Peyer's patch (tissue), 4 donors: ENCODE results near the gene UBE2E1.

ENCODE experiments used
- POLR2A ChIP-seq, 2 donors: fragments of 450-650 bp; IDR thresholded peaks; one replicate each; pipeline ENCODE4 v1.5.1; 2017; ENCODE audit warnings: antibody characterized with exemption in 2 of 2, mild to moderate bottlenecking in 2 of 2, moderate library complexity in 2 of 2
- TF ChIP-seq, protein P1 (sequence below), 6 experiments: fragments of 450-650 bp in 4 of 6; fragments of 200-600 bp in 2 of 6; sonication (generic) in 1 of 6; IDR thresholded peaks; one replicate each; pipeline ENCODE4 v1.5.1; 2017 to 2019; ENCODE audit warnings: antibody characterized with exemption in 6 of 6, mild to moderate bottlenecking in 3 of 6, moderate library complexity in 1 of 6

DNA sequence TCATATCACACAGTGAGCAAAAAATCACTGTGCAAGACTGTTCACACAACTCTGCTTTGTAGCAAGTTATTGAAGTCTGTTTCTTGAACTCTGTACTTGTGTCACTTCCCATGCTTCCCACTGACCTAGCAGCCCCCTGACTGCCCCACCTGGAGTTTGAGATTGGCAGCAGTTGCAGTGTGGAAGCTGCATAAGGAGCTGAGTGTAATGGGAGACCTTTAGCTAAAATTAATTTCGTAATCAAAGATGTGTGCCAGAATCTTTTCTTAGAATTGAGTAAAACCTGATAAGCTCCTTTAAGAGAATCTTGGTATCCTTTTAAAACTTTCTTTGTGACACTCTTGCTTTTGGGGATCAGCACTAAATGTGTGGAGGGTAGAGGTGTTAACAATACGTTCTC, 68.2 kb downstream of the UBE2E1 start:
- TF ChIP-seq, protein P1, sequence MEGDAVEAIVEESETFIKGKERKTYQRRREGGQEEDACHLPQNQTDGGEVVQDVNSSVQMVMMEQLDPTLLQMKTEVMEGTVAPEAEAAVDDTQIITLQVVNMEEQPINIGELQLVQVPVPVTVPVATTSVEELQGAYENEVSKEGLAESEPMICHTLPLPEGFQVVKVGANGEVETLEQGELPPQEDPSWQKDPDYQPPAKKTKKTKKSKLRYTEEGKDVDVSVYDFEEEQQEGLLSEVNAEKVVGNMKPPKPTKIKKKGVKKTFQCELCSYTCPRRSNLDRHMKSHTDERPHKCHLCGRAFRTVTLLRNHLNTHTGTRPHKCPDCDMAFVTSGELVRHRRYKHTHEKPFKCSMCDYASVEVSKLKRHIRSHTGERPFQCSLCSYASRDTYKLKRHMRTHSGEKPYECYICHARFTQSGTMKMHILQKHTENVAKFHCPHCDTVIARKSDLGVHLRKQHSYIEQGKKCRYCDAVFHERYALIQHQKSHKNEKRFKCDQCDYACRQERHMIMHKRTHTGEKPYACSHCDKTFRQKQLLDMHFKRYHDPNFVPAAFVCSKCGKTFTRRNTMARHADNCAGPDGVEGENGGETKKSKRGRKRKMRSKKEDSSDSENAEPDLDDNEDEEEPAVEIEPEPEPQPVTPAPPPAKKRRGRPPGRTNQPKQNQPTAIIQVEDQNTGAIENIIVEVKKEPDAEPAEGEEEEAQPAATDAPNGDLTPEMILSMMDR (IDR thresholded peaks at IDR 0.05), result no peak
- no peak for TF ChIP-seq POLR2A (IDR thresholded peaks at IDR 0.05)
